Activated CD8-positive, alpha-beta T cell treated with anti-CD3 and anti-CD28 coated beads for 36 hours (primary cell): ENCODE measurements around the gene HRH1. TPM values are rescaled to one million over a fixed set of nuclear protein-coding genes. Genes with fewer than 3 reads are reported as not detected.

Experiments used
- ATAC-seq: fragments of 200-7000 bp; cut with Tn5 transposase; one replicate; pipeline ENCODE4 v1.10.0; 2021; ENCODE audit warnings: mild to moderate bottlenecking, moderate library complexity
- CTCF ChIA-PET: fragments of 350-600 bp; sonication (Branson Sonifier 250); formaldehyde crosslinking; loops from one replicate; lab custom pipeline; 2021; ENCODE audit warnings: antibody characterized with exemption; lab: Charles Lee
- POLR2A ChIA-PET: fragments of 350-600 bp; sonication (Branson Sonifier 250); formaldehyde crosslinking; loops from one replicate; lab custom pipeline; 2021; ENCODE audit warnings: antibody characterized with exemption; lab: Charles Lee
- DNase-seq: peaks from one replicate; pipeline ENCODE4 v3.0.0-alpha.2; 2020
- H3K27ac Mint-ChIP-seq: one replicate; pipeline ENCODE4 v1.8.0; 2021; ENCODE audit warnings: mild to moderate bottlenecking, mixed read lengths
- H3K27me3 Mint-ChIP-seq: one replicate; pipeline ENCODE4 v1.8.0; 2021; ENCODE audit warnings: mixed read lengths
- H3K36me3 Mint-ChIP-seq: one replicate; pipeline ENCODE4 v1.8.0; 2021; ENCODE audit warnings: low read depth, mixed read lengths
- H3K4me1 Mint-ChIP-seq: one replicate; pipeline ENCODE4 v1.8.0; 2021; ENCODE audit warnings: low read depth, mixed read lengths
- H3K4me3 Mint-ChIP-seq: one replicate; pipeline ENCODE4 v1.8.0; 2021; ENCODE audit warnings: mild to moderate bottlenecking, moderate library complexity, mixed read lengths
- H3K9me3 Mint-ChIP-seq: one replicate; pipeline ENCODE4 v1.8.0; 2021; ENCODE audit warnings: mixed read lengths
- intact Hi-C: fragments of 100-400 bp; cut with micrococcal nuclease; formaldehyde crosslinking; loops from one replicate; pipeline ENCODE4 v1.10.0; 2022
- total RNA-seq, 2 experiments: library from RNA; stranded (reverse); gene quantifications; one replicate each; pipeline ENCODE4 v1.2.3, GENCODE V29; 2021
- TF ChIP-seq, protein P1 (sequence below): fragments of 200-600 bp; IDR thresholded peaks from one replicate; pipeline ENCODE4 v1.8.0; 2022; ENCODE audit warnings: antibody characterized with exemption, mild to moderate bottlenecking

HRH1 gene
- total RNA-seq, 2 experiments from 2014 or later = 0.34 to 0.59 TPM

DNA sequence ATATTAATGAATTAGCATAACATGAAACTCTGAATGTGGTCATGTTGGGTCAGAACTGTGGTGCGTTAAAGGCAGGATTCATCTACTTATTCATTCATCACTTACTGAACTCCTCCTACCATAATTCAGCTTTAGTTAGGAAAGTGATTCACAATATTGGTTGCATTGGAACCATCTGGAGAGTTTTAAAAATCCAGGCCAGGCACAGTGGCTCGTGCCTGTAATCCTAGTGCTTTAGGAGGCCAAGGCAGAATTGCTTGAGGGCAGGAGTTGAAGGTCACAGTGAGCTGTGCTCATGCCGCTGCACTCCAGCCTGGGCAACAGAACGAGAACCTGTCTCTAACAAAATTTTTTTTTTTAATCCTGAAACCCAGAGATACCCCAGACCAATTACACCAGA, 73.7 kb downstream of the HRH1 start:
- no peaks in the 10 kb centered on the region for H3K9me3 Mint-ChIP-seq
- no peaks in the 10 kb centered on the region for H3K36me3 Mint-ChIP-seq
- POLR2A ChIA-PET = no interaction called here

DNA sequence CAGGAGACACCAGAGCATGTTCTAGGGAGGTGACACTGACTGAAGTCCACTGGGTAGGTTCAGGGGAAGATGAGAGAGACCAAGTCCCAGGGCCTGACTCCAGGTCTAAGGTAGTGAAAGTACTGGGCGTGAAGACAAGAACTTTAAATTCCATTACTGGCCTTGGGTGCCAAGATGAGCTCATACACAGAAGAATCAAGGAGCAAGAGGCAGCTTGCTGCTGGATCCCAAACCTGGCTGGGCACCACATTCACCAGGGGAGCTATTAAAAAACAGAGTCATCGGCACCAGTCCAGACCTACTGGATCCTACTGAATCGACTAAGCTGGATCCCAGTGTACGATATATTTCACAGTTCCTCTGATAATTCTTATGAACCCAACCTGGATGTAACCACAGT, 75.8 kb downstream of the HRH1 start:
- Mint-ChIP-seq H3K4me3 (no peak overlapping the region), H3K9me3 (no peaks in the 10 kb centered on the region), H3K36me3 (no peaks in the 10 kb centered on the region), H3K4me1 (peaks cover 16% of the 10 kb centered on the region), H3K27me3 (peaks cover 13% of the 10 kb centered on the region), H3K27ac (no peak overlapping the region)
- no peak for ATAC-seq
- no peak for DNase-seq
- CTCF ChIA-PET = no interaction called here
- POLR2A ChIA-PET = interaction anchor here (0.6 kb wide), 1 partner anchor 414 kb away, joined by 3 read pairs; the partner anchor contains the start of gene VGLL4
- TF ChIP-seq, protein P1, sequence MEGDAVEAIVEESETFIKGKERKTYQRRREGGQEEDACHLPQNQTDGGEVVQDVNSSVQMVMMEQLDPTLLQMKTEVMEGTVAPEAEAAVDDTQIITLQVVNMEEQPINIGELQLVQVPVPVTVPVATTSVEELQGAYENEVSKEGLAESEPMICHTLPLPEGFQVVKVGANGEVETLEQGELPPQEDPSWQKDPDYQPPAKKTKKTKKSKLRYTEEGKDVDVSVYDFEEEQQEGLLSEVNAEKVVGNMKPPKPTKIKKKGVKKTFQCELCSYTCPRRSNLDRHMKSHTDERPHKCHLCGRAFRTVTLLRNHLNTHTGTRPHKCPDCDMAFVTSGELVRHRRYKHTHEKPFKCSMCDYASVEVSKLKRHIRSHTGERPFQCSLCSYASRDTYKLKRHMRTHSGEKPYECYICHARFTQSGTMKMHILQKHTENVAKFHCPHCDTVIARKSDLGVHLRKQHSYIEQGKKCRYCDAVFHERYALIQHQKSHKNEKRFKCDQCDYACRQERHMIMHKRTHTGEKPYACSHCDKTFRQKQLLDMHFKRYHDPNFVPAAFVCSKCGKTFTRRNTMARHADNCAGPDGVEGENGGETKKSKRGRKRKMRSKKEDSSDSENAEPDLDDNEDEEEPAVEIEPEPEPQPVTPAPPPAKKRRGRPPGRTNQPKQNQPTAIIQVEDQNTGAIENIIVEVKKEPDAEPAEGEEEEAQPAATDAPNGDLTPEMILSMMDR = no peak
- intact Hi-C loops = no loop called here

More for the DNA sequence above, 73.7 kb downstream of the HRH1 start:
- DNase-seq (no peak), ATAC-seq (no peak)
- intact Hi-C loops = no loop called here
- TF ChIP-seq, protein P1 = no peak
- peaks cover 4% of the 10 kb centered on the region for H3K27me3 Mint-ChIP-seq
- no peak overlapping the region for H3K4me3 Mint-ChIP-seq
- H3K4me1 Mint-ChIP-seq = peaks cover 16% of the 10 kb centered on the region
- CTCF ChIA-PET = interaction anchor here (0.7 to 1.2 kb wide), 2 partner anchors 9 to 107 kb away, joined by 3 to 5 read pairs; no protein-coding TSS in a partner anchor
- no peak overlapping the region for H3K27ac Mint-ChIP-seq

DNA sequence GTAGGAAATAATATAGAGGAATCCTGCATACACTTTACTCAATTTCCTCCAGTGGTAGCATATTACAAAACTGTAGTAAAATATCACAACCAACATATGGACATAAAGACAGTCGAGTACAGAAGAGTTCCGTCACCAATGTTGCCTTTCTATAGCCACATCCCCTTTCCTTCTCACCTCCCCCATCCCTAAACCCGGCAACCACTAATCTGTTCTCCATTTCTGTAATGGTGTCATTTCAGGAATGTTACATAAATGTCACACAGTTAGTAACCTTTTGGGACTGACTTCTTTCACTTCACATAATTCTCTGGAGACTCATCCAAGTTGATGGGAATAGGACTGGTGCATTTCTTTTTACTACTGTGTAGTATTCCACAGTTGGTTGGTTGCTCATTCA, 76.5 kb downstream of the HRH1 start:
- H3K9me3 Mint-ChIP-seq = no peaks in the 10 kb centered on the region
- CTCF ChIA-PET = no interaction called here
- H3K27ac Mint-ChIP-seq = no peak overlapping the region
- POLR2A ChIA-PET = no interaction called here
- no peak for DNase-seq
- H3K36me3 Mint-ChIP-seq = no peaks in the 10 kb centered on the region
- peaks cover 14% of the 10 kb centered on the region for H3K27me3 Mint-ChIP-seq
- ATAC-seq = no peak
- no peak overlapping the region for H3K4me3 Mint-ChIP-seq
- peaks cover 13% of the 10 kb centered on the region for H3K4me1 Mint-ChIP-seq
- TF ChIP-seq, protein P1 = no peak
- intact Hi-C loops = no loop called here

DNA sequence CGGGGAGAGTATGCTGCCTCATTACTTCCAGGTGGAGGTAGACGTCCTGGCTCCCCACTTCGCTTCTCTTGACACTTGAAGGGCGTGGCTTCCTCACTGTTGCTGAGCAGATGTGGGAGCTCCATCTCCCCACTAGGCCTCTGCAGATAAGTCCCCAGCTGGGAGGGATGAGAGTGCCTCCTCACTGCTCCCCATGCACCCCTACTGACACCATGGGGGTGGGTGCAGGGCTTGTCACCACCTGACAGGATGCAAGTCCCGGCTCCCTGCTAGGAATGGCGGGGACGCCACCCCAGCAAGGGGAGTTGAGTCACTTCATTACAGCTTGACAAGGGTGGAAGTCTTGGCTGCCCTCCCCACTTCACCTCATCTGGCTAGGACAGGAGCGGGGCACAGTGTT, 81.1 kb downstream of the HRH1 start:
- DNase-seq (no peak), ATAC-seq (no peak)
- CTCF ChIA-PET = interaction anchor here (0.8 to 3.2 kb wide), 7 partner anchors 9 to 118 kb away, joined by 3 to 36 read pairs (median 11); partner anchors contain the start of gene ATG7
- POLR2A ChIA-PET = no interaction called here
- TF ChIP-seq, protein P1 = no peak
- Mint-ChIP-seq H3K27me3 (peaks cover 15% of the 10 kb centered on the region), H3K4me1 (peaks cover 34% of the 10 kb centered on the region), H3K36me3 (peaks cover 1% of the 10 kb centered on the region), H3K27ac (no peak overlapping the region), H3K9me3 (peaks cover 18% of the 10 kb centered on the region), H3K4me3 (no peak overlapping the region)
- intact Hi-C loops = no loop called here

DNA sequence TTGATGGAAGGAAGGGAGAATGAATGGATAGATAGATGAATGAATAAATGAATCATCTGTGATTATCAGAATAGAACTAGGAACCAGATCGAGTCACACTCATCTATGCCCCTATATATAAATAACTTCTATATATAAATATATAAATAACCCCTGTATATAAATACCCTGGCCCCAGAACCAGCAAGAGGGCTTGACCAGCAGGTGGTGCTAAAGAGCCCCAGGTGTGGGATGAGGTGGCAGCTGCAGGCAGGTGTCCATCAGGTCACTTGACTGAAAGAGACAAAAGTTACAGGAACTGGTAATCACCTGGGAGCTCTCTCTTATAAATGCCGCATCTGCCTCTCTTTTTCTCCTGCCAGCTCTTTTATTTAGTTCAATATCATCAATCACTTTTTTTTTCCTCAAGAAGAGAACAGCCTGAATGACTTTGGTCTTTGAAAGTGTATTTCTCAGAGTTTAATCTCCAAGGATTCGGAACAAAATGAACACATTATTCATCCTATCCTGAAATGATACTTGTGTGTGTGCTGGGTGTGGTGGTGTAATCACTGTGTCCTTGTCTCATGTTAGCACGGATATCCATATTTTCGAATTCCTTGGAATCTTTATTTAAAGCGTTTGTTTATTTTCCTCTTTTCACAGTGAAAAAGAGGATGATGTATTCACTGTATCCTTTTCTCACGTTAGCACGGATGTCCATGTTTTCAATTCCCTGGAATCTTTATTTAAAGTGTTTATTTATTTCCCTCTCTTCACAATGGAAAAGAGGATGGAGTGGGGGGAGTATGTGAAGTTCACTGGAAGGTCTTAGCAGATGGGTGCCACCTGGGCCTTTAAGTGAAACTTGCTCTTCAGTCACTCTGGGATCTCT, 82.5 kb downstream of the HRH1 start:
- H3K27me3 Mint-ChIP-seq = peaks cover 15% of the 10 kb centered on the region
- H3K27ac Mint-ChIP-seq = peak overlapping the region; percentile 30
- peaks cover 3% of the 10 kb centered on the region for H3K36me3 Mint-ChIP-seq
- H3K9me3 Mint-ChIP-seq = peaks cover 19% of the 10 kb centered on the region
- POLR2A ChIA-PET = interaction anchor here (0.6 to 1.1 kb wide), 4 partner anchors 11 to 82 kb away, joined by 3 to 4 read pairs (median 3); no protein-coding TSS in a partner anchor
- TF ChIP-seq, protein P1 = peak; percentile 90
- H3K4me3 Mint-ChIP-seq = no peak overlapping the region
- CTCF ChIA-PET = interaction anchor here (0.5 to 3.2 kb wide), 21 partner anchors 9 to 415 kb away, joined by 3 to 36 read pairs (median 4); partner anchors contain the start of gene ATG7
- no peak for ATAC-seq
- intact Hi-C loops = loop anchor here (2.0 kb wide), 1 partner anchor 98 kb away; no protein-coding TSS in a partner anchor
- peak; percentile 89 for DNase-seq
- H3K4me1 Mint-ChIP-seq = peaks cover 39% of the 10 kb centered on the region
